Measurements from ENCODE around the gene PALM2AKAP2.

GRCh38 chr9:109730228-109730627, 49.8 kb upstream of the PALM2AKAP2 start:
- TF ChIP-seq, protein P1, sequence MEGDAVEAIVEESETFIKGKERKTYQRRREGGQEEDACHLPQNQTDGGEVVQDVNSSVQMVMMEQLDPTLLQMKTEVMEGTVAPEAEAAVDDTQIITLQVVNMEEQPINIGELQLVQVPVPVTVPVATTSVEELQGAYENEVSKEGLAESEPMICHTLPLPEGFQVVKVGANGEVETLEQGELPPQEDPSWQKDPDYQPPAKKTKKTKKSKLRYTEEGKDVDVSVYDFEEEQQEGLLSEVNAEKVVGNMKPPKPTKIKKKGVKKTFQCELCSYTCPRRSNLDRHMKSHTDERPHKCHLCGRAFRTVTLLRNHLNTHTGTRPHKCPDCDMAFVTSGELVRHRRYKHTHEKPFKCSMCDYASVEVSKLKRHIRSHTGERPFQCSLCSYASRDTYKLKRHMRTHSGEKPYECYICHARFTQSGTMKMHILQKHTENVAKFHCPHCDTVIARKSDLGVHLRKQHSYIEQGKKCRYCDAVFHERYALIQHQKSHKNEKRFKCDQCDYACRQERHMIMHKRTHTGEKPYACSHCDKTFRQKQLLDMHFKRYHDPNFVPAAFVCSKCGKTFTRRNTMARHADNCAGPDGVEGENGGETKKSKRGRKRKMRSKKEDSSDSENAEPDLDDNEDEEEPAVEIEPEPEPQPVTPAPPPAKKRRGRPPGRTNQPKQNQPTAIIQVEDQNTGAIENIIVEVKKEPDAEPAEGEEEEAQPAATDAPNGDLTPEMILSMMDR (IDR thresholded peaks at IDR 0.05): no peak
- no peak for TF ChIP-seq POLR2A (IDR thresholded peaks at IDR 0.05)

Data from heart left ventricle (tissue), 13 donors.